ENCODE results near the gene PLEKHA6.

The PLEKHA6 gene

GRCh38 chr1:204359474-204360255 is at the start of gene PLEKHA6:
Gene PLEKHA6, minus strand, starts transcription at chr1:204359929. Its CDS starts 86,202 bp downstream, at chr1:204273727.
- DNase-seq (ENCODE audit: low read depth) = peak; percentile 69

GRCh38 chr1:204409123-204409522 is 49.4 kb upstream of the PLEKHA6 start:
- DNase-seq (ENCODE audit: low read depth) = peak; percentile 32

GRCh38 chr1:204408602-204409001 is 48.9 kb upstream of the PLEKHA6 start:
- no peak for DNase-seq (ENCODE audit: low read depth)

- DNase-seq (ENCODE audit: low read depth) = peak; percentile 75
Observed at GRCh38 chr1:204408074-204408507, 48.4 kb upstream of the PLEKHA6 start.

GRCh38 chr1:204407295-204407971 is 47.7 kb upstream of the PLEKHA6 start:
- no peak for DNase-seq (ENCODE audit: low read depth)

- no peak for DNase-seq (ENCODE audit: low read depth)
Observed at GRCh38 chr1:204406621-204407020, 46.9 kb upstream of the PLEKHA6 start.

- DNase-seq (ENCODE audit: low read depth) = peak; percentile 10
Observed at GRCh38 chr1:204405988-204406387, 46.3 kb upstream of the PLEKHA6 start.

GRCh38 chr1:204404629-204405028 is 44.9 kb upstream of the PLEKHA6 start:
- DNase-seq (ENCODE audit: low read depth) = no peak

GRCh38 chr1:204402391-204402790 is 42.7 kb upstream of the PLEKHA6 start:
- DNase-seq (ENCODE audit: low read depth) = no peak

GRCh38 chr1:204401730-204402129 is 42.0 kb upstream of the PLEKHA6 start:
- DNase-seq (ENCODE audit: low read depth) = no peak

GRCh38 chr1:204400882-204401510 is 41.3 kb upstream of the PLEKHA6 start:
- no peak for DNase-seq (ENCODE audit: low read depth)

GRCh38 chr1:204398197-204399125 is 38.7 kb upstream of the PLEKHA6 start:
- DNase-seq (ENCODE audit: low read depth) = peak; percentile 70

- DNase-seq (ENCODE audit: low read depth) = no peak
Observed at GRCh38 chr1:204396015-204396583, 36.4 kb upstream of the PLEKHA6 start.

- no peak for DNase-seq (ENCODE audit: low read depth)
Observed at GRCh38 chr1:204391629-204392028, 31.9 kb upstream of the PLEKHA6 start.

GRCh38 chr1:204390751-204391466 is 31.2 kb upstream of the PLEKHA6 start:
- DNase-seq (ENCODE audit: low read depth) = no peak

- no peak for DNase-seq (ENCODE audit: low read depth)
Observed at GRCh38 chr1:204385727-204386126, 26.0 kb upstream of the PLEKHA6 start.

GRCh38 chr1:204384636-204385352 is 25.1 kb upstream of the PLEKHA6 start:
- peak; percentile 74 for DNase-seq (ENCODE audit: low read depth)

GRCh38 chr1:204383163-204383904 is 23.6 kb upstream of the PLEKHA6 start:
- DNase-seq (ENCODE audit: low read depth) = no peak

GRCh38 chr1:204382714-204383083 is 23.0 kb upstream of the PLEKHA6 start:
- no peak for DNase-seq (ENCODE audit: low read depth)

Measured in EH (cell line).